HEK293T (cell line): ENCODE data around the gene RBBP8NL.

Source experiments
- CTCF ChIA-PET: fragments of 350-600 bp; formaldehyde crosslinking; extraction: SDS; loops from one replicate; lab custom pipeline; 2021; ENCODE audit warnings: antibody characterized with exemption, inconsistent platforms; lab: Yijun Ruan, JAX
- POLR2A ChIA-PET: fragments of 350-600 bp; formaldehyde crosslinking; extraction: SDS; loops from one replicate; lab custom pipeline; 2020; ENCODE audit warnings: antibody characterized with exemption, inconsistent platforms; lab: Yijun Ruan, JAX
- DNase-seq: peaks from one replicate; pipeline ENCODE4 v3.0.0; 2012; ENCODE audit warnings: mixed read lengths; ENCODE audit errors: extremely low spot score
- ARNT ChIP-seq: fragments of 450-650 bp; IDR thresholded peaks from 2 replicates; pipeline ENCODE4 v1.6.1; 2017; ENCODE audit warnings: mild to moderate bottlenecking
- BHLHE40 ChIP-seq: fragments of 450-650 bp; IDR thresholded peaks from 2 replicates; pipeline ENCODE4 v1.6.1; 2016; ENCODE audit warnings: mild to moderate bottlenecking, moderate library complexity, borderline replicate concordance
- CTBP1 ChIP-seq: fragments of 450-650 bp; IDR thresholded peaks from 2 replicates; pipeline ENCODE4 v1.6.1; 2016; ENCODE audit warnings: borderline replicate concordance
- ELF4 ChIP-seq: fragments of 450-650 bp; IDR thresholded peaks from 2 replicates; pipeline ENCODE4 v1.6.1; 2017; ENCODE audit warnings: antibody characterized with exemption
- FOXA1 ChIP-seq: fragments of 450-650 bp; IDR thresholded peaks from 2 replicates; pipeline ENCODE4 v1.6.1; 2016; ENCODE audit warnings: mild to moderate bottlenecking
- FOXK2 ChIP-seq: fragments of 450-650 bp; IDR thresholded peaks from 2 replicates; pipeline ENCODE4 v1.6.1; 2016; ENCODE audit warnings: mild to moderate bottlenecking
- FOXM1 ChIP-seq: fragments of 450-650 bp; IDR thresholded peaks from 2 replicates; pipeline ENCODE4 v1.6.1; 2017; ENCODE audit warnings: mild to moderate bottlenecking, borderline replicate concordance
- HDGF ChIP-seq: fragments of 450-650 bp; IDR thresholded peaks from 2 replicates; pipeline ENCODE4 v1.6.1; 2017; ENCODE audit warnings: antibody characterized with exemption, borderline replicate concordance
- L3MBTL2 ChIP-seq: fragments of 450-650 bp; conservative IDR thresholded peaks from 2 replicates; pipeline ENCODE4 v1.6.1; 2016; ENCODE audit warnings: mild to moderate bottlenecking
- LEF1 ChIP-seq: fragments of 450-650 bp; IDR thresholded peaks from 2 replicates; pipeline ENCODE4 v1.6.1; 2017; ENCODE audit warnings: mild to moderate bottlenecking, borderline replicate concordance
- NFRKB ChIP-seq: fragments of 450-650 bp; IDR thresholded peaks from 2 replicates; pipeline ENCODE4 v1.6.1; 2016; ENCODE audit warnings: mild to moderate bottlenecking, moderate library complexity
- SP1 ChIP-seq: fragments of 450-650 bp; IDR thresholded peaks from 2 replicates; pipeline ENCODE4 v1.6.1; 2017
- SUZ12 ChIP-seq: fragments of 450-650 bp; IDR thresholded peaks from 2 replicates; pipeline ENCODE4 v1.6.1; 2016; ENCODE audit warnings: mild to moderate bottlenecking
- TARDBP ChIP-seq: fragments of 450-650 bp; IDR thresholded peaks from 2 replicates; pipeline ENCODE4 v1.6.1; 2016
- ZNF384 ChIP-seq: fragments of 450-650 bp; IDR thresholded peaks from 2 replicates; pipeline ENCODE4 v1.6.1; 2016
- TF ChIP-seq, protein P1 (sequence below): fragments of 450-650 bp; IDR thresholded peaks from 2 replicates; pipeline ENCODE4 v1.6.1; 2016

Gene RBBP8NL

GRCh38 chr20:62415354-62416111 lies 11.8 kb downstream of the RBBP8NL start:
- TF ChIP-seq BHLHE40 (no peak), TARDBP (no peak), FOXM1 (no peak), NFRKB (no peak), ARNT (no peak), SP1 (no peak), HDGF (no peak), L3MBTL2 (no peak), LEF1 (no peak), CTBP1 (no peak), FOXA1 (no peak)
- CTCF ChIA-PET, result interaction anchor here (0.6 kb wide), 1 partner anchor 10 kb away, joined by 4 read pairs; no protein-coding TSS in a partner anchor
- no peak for DNase-seq
- POLR2A ChIA-PET, result no interaction called here

DNA sequence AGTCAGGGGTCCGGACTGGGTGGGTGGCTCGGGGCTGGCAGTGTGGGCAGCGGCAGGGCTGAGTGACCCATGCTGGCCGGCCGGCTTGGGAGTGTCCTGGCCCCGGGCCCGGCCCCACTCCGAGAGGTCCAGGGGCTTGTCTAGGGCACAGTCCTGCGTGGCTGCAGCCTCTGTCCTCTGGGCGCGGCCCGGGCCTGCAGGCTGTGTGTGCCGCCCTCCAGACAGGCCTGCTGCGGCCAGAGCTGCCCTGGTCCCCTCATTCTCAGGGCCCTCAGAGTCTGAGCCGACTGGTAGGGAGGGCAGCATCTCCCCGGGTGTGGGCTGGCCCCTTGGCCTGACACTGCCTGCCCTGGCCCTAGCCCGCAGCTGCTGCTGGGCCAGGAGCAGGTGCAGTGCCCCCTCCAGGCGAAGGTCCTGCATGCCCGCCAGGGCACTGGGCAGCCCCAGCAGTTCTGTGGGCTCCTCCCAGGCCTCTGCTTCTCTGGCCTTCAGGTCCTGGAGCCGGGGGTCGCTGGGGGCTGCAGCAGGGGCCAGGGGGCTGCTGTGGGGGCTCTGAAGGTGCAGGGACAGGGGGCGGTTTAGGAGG lies 13.3 kb downstream of the RBBP8NL start:
- TF ChIP-seq SP1 (no peak), HDGF (no peak)
- DNase-seq, result no peak
- CTCF ChIA-PET, result no interaction called here
- POLR2A ChIA-PET, result no interaction called here

- DNase-seq, result no peak
- TF ChIP-seq, protein P1, sequence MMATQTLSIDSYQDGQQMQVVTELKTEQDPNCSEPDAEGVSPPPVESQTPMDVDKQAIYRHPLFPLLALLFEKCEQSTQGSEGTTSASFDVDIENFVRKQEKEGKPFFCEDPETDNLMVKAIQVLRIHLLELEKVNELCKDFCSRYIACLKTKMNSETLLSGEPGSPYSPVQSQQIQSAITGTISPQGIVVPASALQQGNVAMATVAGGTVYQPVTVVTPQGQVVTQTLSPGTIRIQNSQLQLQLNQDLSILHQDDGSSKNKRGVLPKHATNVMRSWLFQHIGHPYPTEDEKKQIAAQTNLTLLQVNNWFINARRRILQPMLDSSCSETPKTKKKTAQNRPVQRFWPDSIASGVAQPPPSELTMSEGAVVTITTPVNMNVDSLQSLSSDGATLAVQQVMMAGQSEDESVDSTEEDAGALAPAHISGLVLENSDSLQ, result no peak
- no peak for TF ChIP-seq SUZ12
- TF ChIP-seq FOXM1, result no peak
- TF ChIP-seq FOXK2, result no peak
- no peak for TF ChIP-seq ELF4
- TF ChIP-seq L3MBTL2, result no peak
- no peak for TF ChIP-seq FOXA1
- no peak for TF ChIP-seq LEF1
- no peak for TF ChIP-seq ZNF384
- no peak for TF ChIP-seq HDGF
- no peak for TF ChIP-seq ARNT
- TF ChIP-seq NFRKB, result no peak
- no peak for TF ChIP-seq TARDBP
- TF ChIP-seq CTBP1, result no peak
- TF ChIP-seq BHLHE40, result no peak
- ChIA-PET POLR2A (no interaction called here), CTCF (no interaction called here)
Observed at GRCh38 chr20:62413025-62413570, 14.2 kb downstream of the RBBP8NL start.

DNA sequence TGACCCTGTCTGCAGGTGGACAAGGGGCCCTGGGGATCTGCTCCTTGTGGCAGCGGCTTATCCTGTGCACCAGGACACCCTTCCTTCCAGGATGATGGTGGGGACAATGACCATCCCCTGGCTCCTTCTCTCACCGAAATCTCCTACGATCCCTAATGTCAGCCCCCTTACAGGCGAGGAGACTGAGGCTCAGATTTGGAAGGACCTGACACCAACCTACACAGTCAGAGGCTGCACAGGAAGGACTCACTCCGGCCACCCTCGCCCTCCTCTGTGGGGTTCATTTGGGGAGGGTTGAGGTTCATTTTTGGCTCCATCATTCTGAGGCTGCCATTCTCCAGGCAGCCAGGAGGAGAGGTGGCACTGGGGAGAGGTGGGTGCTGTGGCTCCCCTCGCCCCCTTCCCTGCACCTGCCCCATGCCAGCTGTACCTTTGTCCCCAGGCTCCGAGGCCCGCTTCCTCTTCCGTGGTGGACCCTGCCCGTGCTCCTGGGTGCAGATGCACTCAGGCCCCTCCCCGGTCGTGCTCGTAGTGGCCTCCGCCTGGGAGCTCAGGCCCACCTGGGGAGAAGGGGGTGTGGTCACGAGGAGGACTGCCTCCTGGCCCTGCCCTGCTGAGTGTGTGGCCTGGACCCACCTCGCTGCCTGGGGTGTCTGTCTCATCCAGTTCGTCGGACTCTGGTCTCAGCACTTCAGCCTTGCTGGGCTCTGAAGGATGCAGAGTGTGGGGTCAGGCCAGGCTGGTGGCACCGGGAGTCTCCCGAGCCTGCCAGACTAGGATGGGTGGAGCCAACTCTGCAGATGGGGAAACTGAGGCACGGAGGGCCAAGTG lies 14.9 kb downstream of the RBBP8NL start:
- no peak for TF ChIP-seq FOXK2
- TF ChIP-seq HDGF, result no peak
- TF ChIP-seq BHLHE40, result no peak
- no peak for TF ChIP-seq ZNF384
- no peak for TF ChIP-seq FOXA1
- TF ChIP-seq NFRKB, result no peak
- no peak for TF ChIP-seq ARNT
- TF ChIP-seq ELF4, result no peak
- no peak for TF ChIP-seq L3MBTL2
- TF ChIP-seq TARDBP, result no peak
- no peak for TF ChIP-seq SUZ12
- TF ChIP-seq LEF1, result no peak
- CTCF ChIA-PET, result no interaction called here
- POLR2A ChIA-PET, result no interaction called here
- DNase-seq, result no peak

- TF ChIP-seq L3MBTL2 (no peak), SUZ12 (no peak), NFRKB (no peak), TARDBP (no peak), ARNT (no peak), BHLHE40 (no peak)
- TF ChIP-seq, protein P1, result no peak
- no peak for DNase-seq
- ChIA-PET CTCF (interaction anchor here (1.7 kb wide), 1 partner anchor 80 kb away, joined by 3 read pairs; no protein-coding TSS in a partner anchor), POLR2A (no interaction called here)
Observed at GRCh38 chr20:62411479-62412193, 15.7 kb downstream of the RBBP8NL start.

GRCh38 chr20:62410746-62411478 lies 16.4 kb downstream of the RBBP8NL start:
- ChIA-PET POLR2A (interaction anchor here (0.7 to 0.9 kb wide), 2 partner anchors 359 to 385 kb away, joined by 3 to 4 read pairs; partner anchors contain the start of gene MRGBP), CTCF (interaction anchor here (0.9 to 2.4 kb wide), 6 partner anchors 8 to 240 kb away, joined by 3 to 8 read pairs (median 5); no protein-coding TSS in a partner anchor)
- TF ChIP-seq CTBP1 (no peak), LEF1 (no peak), FOXM1 (no peak), BHLHE40 (no peak), TARDBP (no peak), ELF4 (no peak), ZNF384 (no peak), SP1 (no peak)
- TF ChIP-seq, protein P1, result no peak
- DNase-seq, result no peak
